GM19035 (cell line): ENCODE results near the gene TEX12.

Experiments used
- ATAC-seq: cut with Tn5 transposase; IDR thresholded peaks from one replicate; pipeline ENCODE4 v1.9.1; 2021; ENCODE audit not compliant: unreplicated experiment

The TEX12 gene

DNA sequence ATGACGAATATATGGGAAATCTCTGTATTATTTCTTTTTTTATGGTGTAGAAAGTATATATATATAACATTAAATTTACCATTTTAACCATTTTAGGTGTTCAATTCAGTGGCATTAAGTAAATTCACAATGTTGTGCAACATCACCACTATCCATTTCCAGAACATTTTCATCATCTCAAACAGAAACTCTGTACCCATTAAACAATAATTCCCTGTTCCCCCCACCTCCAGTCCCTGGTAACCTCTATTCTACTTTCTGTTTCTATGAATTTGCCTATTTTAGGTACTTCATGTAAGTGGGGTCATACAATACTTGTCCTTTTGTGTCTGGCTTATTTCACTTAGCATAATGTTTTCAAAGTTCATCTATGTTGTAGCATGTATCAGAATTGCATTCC is 43.7 kb downstream of the TEX12 start:
- no peak for ATAC-seq

DNA sequence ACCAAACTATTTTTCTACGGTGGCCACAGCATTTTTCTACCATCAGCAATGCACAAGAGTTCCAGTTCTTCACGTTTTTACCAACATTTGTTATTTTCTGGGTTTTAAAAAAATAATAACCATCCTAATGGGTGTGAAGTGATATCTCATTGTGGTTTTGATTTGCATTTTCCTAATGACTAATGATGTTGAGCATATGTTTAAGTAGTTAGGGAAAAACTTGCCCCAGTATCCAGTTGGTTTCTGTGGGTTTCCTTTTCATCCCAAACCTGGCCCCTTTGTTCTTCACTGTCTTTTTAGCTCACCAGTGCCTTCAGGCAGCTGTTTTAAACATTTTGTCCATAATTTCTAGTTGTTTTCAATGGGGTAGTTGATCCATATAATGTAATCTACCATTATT is 44.4 kb downstream of the TEX12 start:
- no peak for ATAC-seq

DNA sequence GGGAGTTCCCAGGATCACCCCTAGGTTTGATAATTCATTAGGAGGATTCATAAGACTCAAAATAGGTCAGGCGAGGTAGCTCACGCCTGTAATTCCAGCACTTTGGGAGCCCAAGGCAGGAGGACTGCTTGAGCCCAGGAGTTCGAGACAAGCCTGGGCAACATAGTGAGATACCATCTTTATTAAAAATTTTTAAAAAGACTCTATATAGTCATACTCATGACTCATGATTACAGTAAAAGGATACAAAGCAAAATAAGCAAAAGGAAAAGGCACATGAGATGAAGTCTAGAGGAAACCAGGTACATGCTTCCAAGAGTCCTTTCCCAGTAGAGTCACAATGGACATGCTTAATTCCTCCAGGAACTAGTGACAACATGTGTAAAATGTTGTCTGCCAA is 45.1 kb downstream of the TEX12 start:
- no peak for ATAC-seq

DNA sequence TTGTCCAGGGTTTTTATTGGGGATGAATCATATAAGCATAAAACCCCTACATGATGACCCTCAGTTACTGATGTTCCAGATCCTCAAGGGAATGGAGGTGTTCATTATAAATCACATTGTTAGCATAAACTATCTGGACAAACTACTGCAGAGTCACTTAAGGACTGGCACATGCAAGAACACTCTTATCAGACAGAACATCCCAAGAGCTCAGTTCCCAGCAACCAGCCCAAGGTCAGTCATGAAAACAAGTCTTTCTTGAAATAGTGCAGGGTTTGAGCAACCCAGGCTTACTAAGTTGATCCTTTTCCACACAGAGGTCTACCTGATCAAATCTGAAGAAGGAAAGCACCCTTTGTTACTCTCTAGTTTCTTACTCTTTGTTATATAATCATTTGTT is 45.5 kb downstream of the TEX12 start:
- no peak for ATAC-seq

- ATAC-seq, result no peak
These were observed 46.6 kb downstream of the TEX12 start for GRCh38 chr11:112213753-112214152.

- ATAC-seq, result no peak
These were observed 48.4 kb downstream of the TEX12 start for GRCh38 chr11:112215621-112216020.

DNA sequence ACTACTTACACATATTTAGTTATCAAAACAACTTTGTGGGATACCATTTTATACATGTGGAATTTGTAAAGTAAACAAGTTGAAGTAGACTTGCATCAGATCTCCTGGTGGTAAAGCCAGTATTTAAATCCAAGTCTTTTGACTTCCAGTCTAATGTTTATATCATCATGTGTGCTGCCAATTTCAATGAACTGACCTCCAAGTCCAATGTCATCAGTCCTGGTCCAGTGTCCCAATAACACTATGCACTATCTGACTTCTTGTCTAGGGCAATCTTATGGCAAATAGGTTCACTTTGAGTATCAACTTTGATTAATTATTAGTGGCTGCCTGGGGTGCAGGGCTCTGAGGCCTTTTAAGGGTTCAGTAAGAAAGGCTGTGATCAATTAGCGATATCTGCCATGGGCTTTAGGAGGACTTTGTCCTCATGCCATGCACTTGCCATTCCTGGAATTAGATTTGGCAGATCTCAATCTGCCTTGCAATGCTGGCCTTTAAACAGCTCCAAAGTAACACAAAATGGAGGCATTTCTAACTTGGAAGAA is 49.5 kb downstream of the TEX12 start:
- ATAC-seq, result no peak

- peak; percentile 97 for ATAC-seq
These were observed 52.5 kb downstream of the TEX12 start for GRCh38 chr11:112219476-112220232.

DNA sequence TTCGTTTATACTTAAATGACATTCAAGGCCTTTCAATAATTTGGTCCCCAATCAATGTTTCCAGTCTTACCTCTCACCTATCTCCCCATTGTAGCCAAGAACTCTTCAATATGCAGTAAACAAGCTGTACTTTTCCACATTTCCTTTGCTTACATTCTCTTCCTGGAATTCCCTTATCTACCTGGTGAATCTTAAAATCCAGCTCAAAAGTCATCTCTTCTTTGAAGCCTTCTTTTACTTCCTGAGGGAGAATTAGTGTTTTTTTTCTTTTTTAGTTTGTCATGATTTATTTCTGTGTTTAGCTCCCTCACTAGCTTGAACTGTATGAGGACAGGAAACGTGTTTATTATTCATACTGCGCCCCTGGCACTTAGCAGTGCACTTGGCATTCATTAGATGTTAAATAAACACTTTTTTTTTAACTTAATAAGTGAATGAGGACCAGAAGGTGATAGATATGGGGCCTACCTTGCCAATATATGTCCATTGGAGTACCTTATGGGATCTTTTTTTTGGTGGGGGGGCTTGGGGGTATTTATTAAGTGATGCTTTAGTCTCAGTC is 54.2 kb downstream of the TEX12 start:
- no peak for ATAC-seq
